ENCODE measurements around the gene ARHGEF11.

- peak; percentile 59 for TF ChIP-seq CTCF (conservative IDR thresholded peaks at IDR 0.05; ENCODE audit: low read length)
- no peak for TF ChIP-seq EZH2phosphoT487 (IDR thresholded peaks at IDR 0.05; ENCODE audit: borderline replicate concordance)
Measured at GRCh38 chr1:157073944-157074685, 28.6 kb upstream of the ARHGEF11 start.
